K562 treated with DMSO at 1 percent for 12 hours (cell line): ENCODE data around the gene CLRN3. TPM values are rescaled to one million over a fixed set of nuclear protein-coding genes. Genes with fewer than 3 reads are reported as not detected.

Source experiments
- total RNA-seq: library from RNA; unstranded; fragments of 300-600 nt; gene quantifications from 2 replicates; pipeline ENCODE4 v1.2.3, GENCODE V29; 2022; ENCODE audit not compliant: insufficient read depth

CLRN3 gene
- not detected in 2 replicates for total RNA-seq

GRCh38 chr10:127892743-127893142 lies at the start of gene CLRN3:
CLRN3 (minus strand) TSS chr10:127892941; CDS start chr10:127892784, 157 bp downstream.

GRCh38 chr10:127906548-127907377 lies 14.0 kb upstream of the CLRN3 start, which contains the start of gene PTPRE:
PTPRE (plus strand) TSS chr10:127907103; CDS start chr10:128040882, 133,779 bp downstream.

Other genes with a start within 250 kb of the CLRN3 start
- gene FOXI2, start 155.8 kb downstream of the CLRN3 start, total RNA-seq = not detected in 2 replicates
- gene PTPRE, start 14.2 kb upstream of the CLRN3 start, total RNA-seq = not detected in 2 replicates
- 7.6 and 46.6 TPM in 2 replicates for gene MKI67, start 233.5 kb upstream of the CLRN3 start, total RNA-seq